Erythroblast (primary cell): ENCODE results near the gene LRCH3.

Experiments
- DNase-seq, 2 experiments: peaks; one replicate each; lab custom pipeline; 2025; lab: John Stamatoyannopoulos, UW
- GATA1 ChIP-seq: IDR thresholded peaks from 2 replicates; pipeline ENCODE4 v1.6.1; 2011; ENCODE audit warnings: low read depth, mild to moderate bottlenecking, control low read depth, low read length, moderate library complexity
- POLR2A ChIP-seq: IDR thresholded peaks from 2 replicates; pipeline ENCODE4 v1.6.1; 2011; ENCODE audit warnings: mild to moderate bottlenecking, low read length

LRCH3 gene

GRCh38 chr3:197936819-197937384 lies 145.8 kb downstream of the LRCH3 start:
- DNase-seq, result no peak
- TF ChIP-seq GATA1 (no peak), POLR2A (no peak)
